HUDEP-2 (cell line): ENCODE data around the gene OLFML2A.
"Not testable (repeated sequence)": the region's sequence is repeated elsewhere in the genome, so short reads cannot be mapped to it uniquely, and the experiment has no call there.

ENCODE experiments used
- DNase-seq, 76 experiments: peaks; one replicate each; lab custom pipeline; 2025; ENCODE audit not compliant: unreplicated experiment in 76 of 76; lab: John Stamatoyannopoulos, UW

OLFML2A gene

GRCh38 chr9:124776954-124777648, at the start of gene OLFML2A:
Gene OLFML2A (plus strand): TSS chr9:124777133. CDS start chr9:124777271, 138 bp downstream.
- peak in 2 of 76 experiments; percentile 6 to 24 for DNase-seq

GRCh38 chr9:124730772-124731171, 46.2 kb upstream of the OLFML2A start:
- peak in 2 of 76 experiments; percentile 10 to 18 for DNase-seq

GRCh38 chr9:124733964-124734740, 42.8 kb upstream of the OLFML2A start:
- DNase-seq: no peak

- DNase-seq: not testable (repeated sequence)
Measured at GRCh38 chr9:124734741-124735083, 42.2 kb upstream of the OLFML2A start.

- DNase-seq: no peak
Measured at GRCh38 chr9:124735121-124735520, 41.8 kb upstream of the OLFML2A start.

- DNase-seq: not testable (repeated sequence)
Measured at GRCh38 chr9:124738075-124738474, 38.9 kb upstream of the OLFML2A start.

- DNase-seq: no peak
Measured at GRCh38 chr9:124739360-124739759, 37.6 kb upstream of the OLFML2A start.

- no peak for DNase-seq
Measured at GRCh38 chr9:124741149-124741548, 35.8 kb upstream of the OLFML2A start.

GRCh38 chr9:124741662-124742061, 35.3 kb upstream of the OLFML2A start:
- no peak for DNase-seq

GRCh38 chr9:124742940-124743339, 34.0 kb upstream of the OLFML2A start:
- DNase-seq: peak in 2 of 76 experiments; percentile 3 to 15

GRCh38 chr9:124743686-124744348, 33.1 kb upstream of the OLFML2A start:
- peak in 2 of 76 experiments; percentile 7 to 35 for DNase-seq

GRCh38 chr9:124747065-124747464, 29.9 kb upstream of the OLFML2A start:
- no peak for DNase-seq

- DNase-seq: no peak
Measured at GRCh38 chr9:124749284-124749683, 27.6 kb upstream of the OLFML2A start.

GRCh38 chr9:124749781-124750180, 27.2 kb upstream of the OLFML2A start:
- no peak for DNase-seq

- DNase-seq: no peak
Measured at GRCh38 chr9:124752967-124753366, 24.0 kb upstream of the OLFML2A start.

GRCh38 chr9:124754289-124754688, 22.6 kb upstream of the OLFML2A start:
- peak in 4 of 76 experiments; percentile 13 to 29 (median 17) for DNase-seq

GRCh38 chr9:124755061-124755460, 21.9 kb upstream of the OLFML2A start:
- no peak for DNase-seq

- no peak for DNase-seq
Measured at GRCh38 chr9:124756011-124756410, 20.9 kb upstream of the OLFML2A start.

- DNase-seq: no peak
Measured at GRCh38 chr9:124757616-124758015, 19.3 kb upstream of the OLFML2A start.

GRCh38 chr9:124758061-124758460, 18.9 kb upstream of the OLFML2A start:
- no peak for DNase-seq

- DNase-seq: no peak
Measured at GRCh38 chr9:124758691-124759090, 18.2 kb upstream of the OLFML2A start.
